NCI-H2227 treated with DMSO at 0.1 percent for 48 hours (cell line): ENCODE results near the gene FAM78A.

ENCODE experiments used
- DNase-seq: peaks from one replicate; lab custom pipeline; 2025; lab: John Stamatoyannopoulos, UW

FAM78A gene

GRCh38 chr9:131302244-131303075, 26.1 kb upstream of the FAM78A start:
- DNase-seq: no peak

GRCh38 chr9:131300444-131300843, 24.1 kb upstream of the FAM78A start:
- DNase-seq: no peak

GRCh38 chr9:131299961-131300347, 23.6 kb upstream of the FAM78A start:
- no peak for DNase-seq

GRCh38 chr9:131299346-131299960, 23.1 kb upstream of the FAM78A start:
- no peak for DNase-seq

GRCh38 chr9:131298816-131299215, 22.5 kb upstream of the FAM78A start:
- no peak for DNase-seq

- no peak for DNase-seq
These were observed 22.0 kb upstream of the FAM78A start for GRCh38 chr9:131298341-131298740.

- DNase-seq: no peak
These were observed 21.6 kb upstream of the FAM78A start for GRCh38 chr9:131297903-131298302.

- DNase-seq: no peak
These were observed 20.7 kb upstream of the FAM78A start for GRCh38 chr9:131296906-131297500.

GRCh38 chr9:131296460-131296859, 20.1 kb upstream of the FAM78A start:
- no peak for DNase-seq

- DNase-seq: no peak
These were observed 16.6 kb upstream of the FAM78A start for GRCh38 chr9:131292937-131293336.

GRCh38 chr9:131291795-131292315, 15.5 kb upstream of the FAM78A start:
- no peak for DNase-seq

GRCh38 chr9:131290767-131291370, 14.6 kb upstream of the FAM78A start:
- DNase-seq: no peak

GRCh38 chr9:131290036-131290766, 13.9 kb upstream of the FAM78A start:
- no peak for DNase-seq

- peak; percentile 31 for DNase-seq
These were observed 13.2 kb upstream of the FAM78A start, which contains the start of gene PLPP7 for GRCh38 chr9:131289301-131290035. PLPP7 (plus strand) TSS chr9:131289723; CDS start chr9:131289998, 275 bp downstream.

GRCh38 chr9:131288217-131288616, 11.9 kb upstream of the FAM78A start:
- DNase-seq: no peak

- no peak for DNase-seq
These were observed 11.0 kb upstream of the FAM78A start for GRCh38 chr9:131287359-131287758.

- DNase-seq: no peak
These were observed 8.5 kb upstream of the FAM78A start for GRCh38 chr9:131284856-131285255.

GRCh38 chr9:131282688-131283422, 6.5 kb upstream of the FAM78A start:
- no peak for DNase-seq

- no peak for DNase-seq
These were observed 5.9 kb upstream of the FAM78A start for GRCh38 chr9:131282175-131282574.
